NCI-H82 treated with DMSO at 0.1 percent for 48 hours (cell line): Measurements from ENCODE around the gene SAMD7.

Source experiments
- DNase-seq: peaks from one replicate; lab custom pipeline; 2025; ENCODE audit not compliant: unreplicated experiment; lab: John Stamatoyannopoulos, UW

SAMD7 gene

DNA sequence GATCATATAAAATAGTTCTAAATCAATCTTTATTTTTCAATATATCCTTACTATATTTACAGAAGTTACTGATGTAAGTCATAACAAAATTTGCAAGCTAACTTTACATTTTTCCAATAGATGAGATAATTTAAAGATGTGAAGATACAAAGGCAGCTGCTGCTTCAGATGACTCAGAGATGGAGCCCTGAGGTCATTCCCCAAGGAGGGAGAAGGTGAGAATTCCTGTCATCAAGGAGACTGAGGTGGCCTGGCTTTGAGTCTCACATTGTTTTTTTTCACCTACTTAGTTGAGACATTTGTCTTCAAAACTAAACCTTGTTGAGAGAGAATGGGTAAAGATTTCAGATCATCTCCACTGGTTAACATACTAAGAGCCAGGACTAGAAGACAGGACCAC lies 3.9 kb upstream of the SAMD7 start:
- DNase-seq = no peak

DNA sequence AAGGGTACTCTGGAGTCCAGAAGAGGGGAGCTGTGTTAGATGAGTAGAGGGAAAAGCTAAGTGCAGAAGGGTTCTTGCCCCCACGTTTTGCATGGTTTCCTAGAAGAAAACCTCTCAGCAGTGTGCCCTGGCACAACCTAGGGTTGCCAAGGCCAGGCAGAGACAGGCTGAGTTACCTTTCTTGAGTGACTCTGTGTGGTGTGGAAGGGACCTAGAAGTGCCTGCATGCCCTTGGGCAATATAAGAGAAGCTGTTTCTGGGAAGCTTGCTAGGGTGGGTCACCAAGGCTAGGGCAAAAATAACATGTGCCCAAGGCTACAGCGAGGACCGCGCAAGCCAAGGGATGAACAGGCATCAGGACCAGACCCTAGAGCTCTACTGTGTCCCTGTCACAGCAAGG lies 3.4 kb upstream of the SAMD7 start:
- DNase-seq = no peak

DNA sequence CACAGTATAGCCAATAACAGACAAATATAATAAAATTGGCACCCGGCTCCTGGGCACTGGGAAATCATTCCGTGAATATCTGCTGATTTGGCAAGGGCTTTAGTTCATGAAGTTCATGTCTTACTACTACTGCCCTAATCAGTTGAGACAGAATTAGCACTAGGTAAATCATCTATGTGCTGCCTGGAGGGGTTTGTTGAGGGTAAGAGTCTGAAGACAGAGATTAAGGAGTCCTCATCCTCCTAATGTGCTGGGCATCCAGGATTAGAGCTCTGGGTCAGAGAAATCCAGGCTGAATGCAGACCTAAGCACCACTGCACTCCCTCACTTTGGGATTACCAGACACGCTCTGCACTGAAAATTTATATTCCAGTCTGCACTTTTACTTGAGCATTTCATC lies 2.0 kb downstream of the SAMD7 start:
- DNase-seq = peak; percentile 53

DNA sequence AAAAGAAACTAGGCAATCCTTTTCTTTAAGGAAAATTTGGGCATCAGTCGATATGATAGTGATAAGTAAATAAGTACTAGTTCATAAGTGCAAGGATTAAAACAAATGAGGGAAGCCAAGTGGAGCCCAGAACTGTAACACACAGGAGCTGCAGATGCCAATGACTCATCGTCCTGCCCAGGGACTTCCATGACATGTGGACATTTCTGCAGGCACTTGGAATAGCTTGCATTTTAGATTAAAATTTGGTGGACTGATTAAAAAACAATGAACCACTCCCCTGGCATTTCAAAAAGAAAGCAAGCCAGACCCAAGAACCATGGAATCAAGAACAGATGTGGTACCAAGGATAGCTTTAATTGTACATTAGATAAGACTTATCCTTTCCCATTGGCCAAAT lies 2.9 kb downstream of the SAMD7 start:
- peak; percentile 1 for DNase-seq

DNA sequence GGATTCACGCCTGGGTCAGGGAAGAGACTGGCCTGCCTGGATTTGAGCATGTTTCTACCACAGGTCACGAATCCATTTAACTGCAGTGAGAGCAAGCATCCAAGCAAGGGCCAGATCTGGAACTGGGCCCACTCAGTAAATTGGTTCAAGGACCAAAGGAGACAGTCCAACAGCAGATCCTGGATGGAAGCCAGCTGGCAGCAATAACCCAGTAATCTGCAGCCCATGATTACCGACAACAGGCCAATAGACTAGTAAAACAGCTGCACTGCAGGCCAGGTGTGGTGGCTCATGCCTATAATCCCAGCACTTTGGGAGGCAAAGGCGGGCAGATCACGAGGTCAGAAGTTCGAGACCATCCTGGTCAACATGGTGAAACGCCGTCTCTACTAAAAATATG lies 11.8 kb downstream of the SAMD7 start:
- no peak for DNase-seq

DNA sequence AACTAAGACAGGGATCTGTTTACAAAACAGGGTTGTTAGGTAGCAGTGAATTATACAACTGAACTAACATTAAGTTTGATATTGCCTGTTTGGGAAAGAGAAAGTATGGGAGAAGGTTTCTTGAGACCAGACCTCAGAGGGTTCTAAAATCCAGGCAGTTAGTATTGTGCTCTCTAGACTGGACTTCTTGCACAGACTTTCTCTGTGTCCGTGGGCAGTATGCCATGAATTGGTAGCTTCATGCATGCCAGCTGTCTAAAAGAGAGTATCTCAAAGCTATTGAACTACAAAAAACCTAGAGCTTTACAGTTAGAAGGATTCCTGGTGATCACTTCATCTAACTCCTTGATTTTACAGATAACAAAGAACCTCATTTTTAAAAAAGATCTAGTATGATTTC lies 12.5 kb downstream of the SAMD7 start:
- DNase-seq = no peak

DNA sequence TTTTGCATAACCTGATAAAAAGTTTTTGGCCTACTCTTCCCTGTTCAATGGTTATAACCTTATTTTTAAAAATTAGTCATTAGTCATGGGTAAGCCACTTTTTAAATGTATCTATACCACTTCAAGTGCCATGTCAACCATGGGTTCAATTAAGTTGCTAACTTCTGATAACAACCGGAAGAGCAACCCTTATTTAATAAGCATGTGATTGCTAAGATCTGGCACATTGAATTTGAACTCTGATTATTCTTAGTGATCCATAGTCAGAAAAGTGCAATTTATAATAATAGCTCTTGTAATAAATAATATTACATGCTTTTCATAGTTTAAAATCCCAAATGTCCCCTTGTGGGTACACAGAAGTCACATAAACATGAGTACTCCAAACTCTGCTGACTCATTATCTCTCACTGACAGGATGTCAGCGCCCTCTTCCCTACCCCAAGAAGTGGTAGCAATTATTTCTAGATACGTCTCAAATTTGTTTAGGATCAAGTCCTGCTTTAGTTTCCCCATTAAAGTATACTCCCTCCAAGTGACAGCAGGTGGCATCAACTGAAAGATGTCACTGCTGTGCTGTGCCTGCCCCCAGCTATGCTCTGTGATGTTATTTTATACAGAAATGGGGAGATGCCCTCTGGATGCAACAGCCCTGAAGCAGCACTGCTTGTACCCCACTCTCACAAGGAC lies 18.6 kb downstream of the SAMD7 start:
- no peak for DNase-seq

DNA sequence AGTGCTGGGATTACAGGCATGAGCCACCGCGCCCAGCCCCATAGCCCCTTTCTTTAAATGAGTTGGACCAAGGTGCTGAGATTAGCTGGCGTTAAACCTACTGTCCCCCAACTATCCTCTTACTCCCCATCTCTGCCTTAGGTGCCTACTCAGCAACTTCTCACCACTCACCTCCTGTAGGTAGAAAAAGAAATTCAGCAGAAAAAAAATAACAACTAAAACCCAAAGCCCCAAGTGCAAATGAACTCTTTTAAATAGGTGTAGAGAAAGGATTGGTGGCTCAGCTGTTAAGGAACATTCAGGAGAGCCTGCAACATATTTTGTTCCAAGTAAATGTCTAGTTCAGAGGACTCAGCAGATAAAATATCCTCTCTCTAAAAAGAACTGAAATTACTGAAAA lies 19.5 kb downstream of the SAMD7 start:
- no peak for DNase-seq

DNA sequence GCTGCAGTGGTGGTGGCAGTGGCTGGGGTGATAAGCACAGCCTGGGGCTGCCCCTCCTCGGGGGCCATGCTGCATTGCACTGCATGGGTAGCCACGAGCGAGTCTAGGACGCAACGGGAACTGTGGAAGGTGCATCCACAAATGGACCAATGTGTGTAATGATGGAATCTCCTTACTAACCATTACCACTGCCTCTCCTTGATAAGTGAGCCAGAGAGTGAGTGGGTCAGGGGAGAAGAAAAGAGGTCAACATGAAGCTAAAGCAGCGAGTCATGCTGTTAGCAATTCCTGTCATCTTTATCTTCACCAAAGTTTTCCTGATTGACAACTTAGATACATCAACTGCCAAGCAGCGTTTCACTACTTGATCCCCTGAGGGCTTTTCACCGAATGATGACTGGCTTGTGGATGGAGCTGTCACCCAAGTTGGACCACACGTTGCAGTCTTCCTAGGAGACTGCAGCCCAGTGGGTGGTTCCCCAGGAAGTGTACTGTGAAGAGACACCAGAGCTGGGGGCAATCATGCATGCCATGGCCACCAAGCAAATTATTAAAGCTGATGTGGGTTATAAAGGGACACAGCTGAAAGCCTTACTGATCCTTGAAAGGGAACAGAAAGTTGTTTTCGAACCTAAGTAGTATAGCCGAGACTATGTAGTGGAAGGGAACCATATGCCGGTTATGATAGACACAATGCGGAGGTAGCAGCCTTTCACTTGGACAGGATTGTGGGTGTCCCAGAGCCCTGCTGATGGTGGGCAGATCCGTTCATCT lies 20.6 kb downstream of the SAMD7 start:
- no peak for DNase-seq

DNA sequence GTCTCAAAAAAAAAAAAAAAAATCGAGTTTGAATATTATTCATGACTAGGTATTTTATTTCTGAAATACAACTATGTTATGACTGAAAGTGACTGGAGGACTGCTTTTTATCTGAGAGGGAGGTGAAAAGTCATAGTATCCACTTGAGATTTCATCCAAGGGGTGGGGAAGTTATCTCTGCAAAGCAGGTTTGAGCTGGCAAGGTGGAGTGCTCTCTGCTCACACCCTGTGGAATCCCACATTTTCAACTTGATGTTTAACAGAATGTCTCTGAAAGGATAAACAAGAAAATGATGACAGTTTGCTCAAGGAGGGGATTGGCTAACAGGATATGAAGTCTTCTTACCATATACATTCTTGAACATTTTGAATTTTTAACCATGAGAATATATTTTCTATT lies 27.9 kb downstream of the SAMD7 start:
- no peak for DNase-seq

DNA sequence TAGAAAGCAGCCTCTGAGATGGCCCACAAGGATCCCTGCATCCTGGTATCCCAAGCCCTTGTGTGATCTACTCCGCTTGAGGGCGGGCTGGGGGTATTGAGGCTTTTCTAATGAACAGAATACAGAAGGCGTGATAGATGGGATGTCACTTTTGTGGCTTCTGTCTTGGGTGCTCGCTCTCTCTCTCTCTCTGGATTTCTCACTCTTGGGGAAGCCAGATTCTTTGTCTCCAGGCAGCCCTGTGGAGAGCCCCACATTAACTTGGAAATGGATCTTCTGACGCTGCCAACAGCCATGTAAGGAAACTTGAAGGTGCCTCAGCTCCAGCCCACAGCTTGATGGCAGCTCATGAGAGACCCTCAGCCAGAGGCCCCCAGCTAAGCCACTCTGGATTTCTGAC lies 28.4 kb downstream of the SAMD7 start:
- DNase-seq = no peak

DNA sequence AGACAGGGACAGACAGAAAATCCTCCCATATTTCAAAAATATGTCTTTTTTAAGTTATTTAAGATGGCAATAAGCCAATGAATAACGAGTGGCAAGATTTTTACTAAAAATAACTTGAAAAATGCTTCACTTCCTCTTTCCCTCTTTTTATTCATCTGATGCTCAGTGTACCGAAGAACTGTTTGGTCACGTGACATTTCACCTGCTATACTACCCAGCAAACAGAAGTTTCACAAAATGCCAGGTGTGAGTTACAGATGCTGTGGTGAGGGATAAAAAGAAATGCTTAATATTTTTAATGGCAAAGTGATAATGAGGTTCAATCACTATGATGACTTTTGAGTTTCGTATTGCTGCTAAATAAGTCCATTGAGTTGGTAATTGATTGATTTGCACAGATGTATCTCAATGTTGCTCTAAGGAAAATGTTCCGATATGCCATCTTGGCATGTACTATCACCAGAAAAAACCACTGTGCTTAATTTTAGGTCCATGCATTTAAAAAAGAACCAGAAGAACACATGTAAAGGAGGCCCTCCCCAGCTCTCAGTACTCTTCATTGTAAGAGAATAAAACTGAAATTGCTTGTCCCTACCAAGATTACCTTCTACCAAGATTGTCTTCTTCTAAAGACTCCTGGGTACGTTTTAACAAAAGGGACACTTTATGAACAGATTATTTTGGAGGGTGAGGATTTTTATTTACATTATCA lies 29.3 kb downstream of the SAMD7 start:
- no peak for DNase-seq

DNA sequence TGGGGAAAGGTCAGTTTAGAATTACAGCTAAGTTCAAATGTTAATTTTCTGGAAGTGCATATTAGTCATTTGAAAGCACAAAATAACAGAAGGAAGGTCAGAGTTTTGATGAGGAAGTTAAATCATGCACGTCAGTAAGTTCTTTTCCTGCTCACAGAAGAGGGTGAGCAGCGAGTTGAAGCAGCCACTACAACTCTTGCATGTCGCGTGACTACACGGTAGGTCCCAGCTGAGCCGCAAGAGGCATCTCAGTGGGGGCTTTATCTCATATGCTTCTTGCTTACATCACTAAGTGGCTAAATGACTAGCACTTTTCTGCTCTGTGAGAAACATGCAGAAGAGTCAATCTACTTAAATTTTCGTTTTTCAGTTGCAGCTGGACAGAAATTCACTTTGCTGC lies 33.9 kb downstream of the SAMD7 start:
- no peak for DNase-seq

DNA sequence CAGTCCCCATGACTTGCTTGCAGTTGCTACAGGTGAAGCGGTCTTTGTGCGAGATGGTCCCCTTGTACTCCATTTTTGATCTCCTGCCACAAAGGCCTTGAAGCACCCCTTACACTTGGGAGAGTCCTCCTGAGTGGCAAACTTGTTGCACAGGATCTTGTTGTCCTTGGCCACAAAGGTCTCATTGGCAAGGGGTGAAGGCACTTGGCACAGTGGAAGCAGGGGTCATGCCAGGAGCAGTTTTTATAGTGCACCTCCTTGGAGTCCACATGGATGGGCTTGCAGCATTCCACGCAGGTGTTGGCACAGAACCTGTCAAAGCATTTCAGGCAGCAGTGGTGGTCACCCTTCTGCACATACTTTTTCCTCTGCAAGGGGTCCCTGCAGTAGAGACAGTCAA lies 35.0 kb downstream of the SAMD7 start:
- DNase-seq = no peak

DNA sequence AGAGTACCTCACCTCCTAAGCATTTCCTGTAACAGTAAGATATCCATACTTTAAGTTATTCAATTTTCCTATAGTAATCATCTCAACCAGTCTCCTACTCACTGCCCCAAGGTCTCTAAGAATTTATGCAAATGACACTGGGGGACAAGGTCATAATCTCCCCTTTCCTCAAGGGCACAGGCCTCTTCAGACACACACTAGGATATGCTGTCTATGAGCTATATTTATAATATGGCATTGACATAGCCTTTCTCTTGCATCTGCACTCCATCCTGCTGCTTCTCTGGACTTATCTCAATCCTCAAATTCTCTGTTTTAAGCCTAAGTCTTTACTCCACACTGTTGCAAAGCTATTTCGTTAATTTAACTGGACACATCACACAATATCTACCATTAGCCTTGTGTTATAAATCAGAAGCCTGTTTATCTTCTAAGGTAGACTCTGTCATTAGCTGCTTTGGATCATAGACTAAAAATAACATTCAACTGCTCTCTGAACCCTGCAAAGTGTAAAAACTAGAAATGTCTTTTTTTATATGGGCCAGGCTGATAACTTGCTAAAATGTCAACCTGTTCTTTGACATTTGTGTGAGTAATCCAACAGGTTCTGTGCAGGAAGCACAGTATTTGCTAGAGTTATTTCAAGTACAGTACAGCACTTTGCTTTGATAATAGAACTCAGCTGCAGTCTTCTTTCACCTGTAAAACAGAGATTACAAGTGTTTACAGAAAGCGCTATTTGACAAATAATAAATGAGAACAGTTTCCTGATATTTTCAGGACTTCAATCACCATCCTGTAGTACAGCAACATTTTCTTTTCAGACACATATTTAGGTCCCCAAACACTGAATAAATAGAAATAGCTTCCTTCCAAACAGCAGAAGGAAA lies 37.4 kb downstream of the SAMD7 start:
- DNase-seq = no peak

DNA sequence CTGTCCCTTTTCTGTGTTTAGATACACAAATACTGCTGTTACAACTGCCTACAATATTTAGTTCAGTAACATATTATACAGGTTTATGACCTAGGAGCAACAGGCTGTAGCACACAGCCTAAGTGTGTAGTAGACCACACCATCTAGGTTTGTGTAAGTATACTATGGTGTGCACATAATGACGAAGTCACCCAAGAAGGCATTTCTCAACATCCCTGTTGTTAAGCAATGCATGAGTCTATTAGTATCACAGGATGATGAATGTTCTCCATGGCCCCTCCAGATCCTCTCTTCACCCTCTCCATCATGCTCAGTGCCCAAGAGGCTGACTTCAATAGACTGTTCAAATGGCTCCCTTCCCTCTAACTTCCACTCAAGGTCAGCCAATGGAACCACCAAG lies 40.7 kb downstream of the SAMD7 start:
- DNase-seq = no peak

DNA sequence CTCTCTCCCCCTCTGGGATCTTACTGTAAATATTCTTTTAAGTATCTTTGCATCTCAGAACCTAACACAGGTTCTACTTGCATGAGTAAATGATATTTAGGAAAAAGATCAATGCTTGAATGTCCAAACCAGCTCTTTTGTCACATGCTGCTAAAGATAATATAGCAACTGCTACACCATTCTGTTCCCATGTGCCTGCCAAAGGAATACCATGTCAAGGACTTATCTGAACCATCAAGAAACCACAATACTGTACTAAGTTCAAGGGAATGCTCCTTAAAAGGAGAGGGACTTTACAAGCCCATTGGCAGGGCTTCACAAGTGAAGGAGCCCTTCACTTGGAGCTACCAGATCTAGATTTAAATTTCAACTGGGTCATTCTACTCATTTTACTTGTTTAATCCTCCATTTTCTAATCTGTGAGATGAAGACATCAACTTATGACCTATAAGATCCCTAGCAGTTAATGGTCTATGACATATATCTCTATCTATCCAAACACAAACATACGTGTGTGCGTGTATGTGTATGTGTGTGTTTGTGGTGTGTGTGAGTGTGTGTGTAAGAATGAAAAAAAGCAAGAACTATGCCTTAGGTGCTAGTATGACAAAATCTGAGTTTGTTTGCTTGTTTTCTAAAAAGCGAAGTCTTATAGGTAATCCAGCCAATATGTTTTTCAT lies 42.2 kb downstream of the SAMD7 start:
- DNase-seq = no peak

DNA sequence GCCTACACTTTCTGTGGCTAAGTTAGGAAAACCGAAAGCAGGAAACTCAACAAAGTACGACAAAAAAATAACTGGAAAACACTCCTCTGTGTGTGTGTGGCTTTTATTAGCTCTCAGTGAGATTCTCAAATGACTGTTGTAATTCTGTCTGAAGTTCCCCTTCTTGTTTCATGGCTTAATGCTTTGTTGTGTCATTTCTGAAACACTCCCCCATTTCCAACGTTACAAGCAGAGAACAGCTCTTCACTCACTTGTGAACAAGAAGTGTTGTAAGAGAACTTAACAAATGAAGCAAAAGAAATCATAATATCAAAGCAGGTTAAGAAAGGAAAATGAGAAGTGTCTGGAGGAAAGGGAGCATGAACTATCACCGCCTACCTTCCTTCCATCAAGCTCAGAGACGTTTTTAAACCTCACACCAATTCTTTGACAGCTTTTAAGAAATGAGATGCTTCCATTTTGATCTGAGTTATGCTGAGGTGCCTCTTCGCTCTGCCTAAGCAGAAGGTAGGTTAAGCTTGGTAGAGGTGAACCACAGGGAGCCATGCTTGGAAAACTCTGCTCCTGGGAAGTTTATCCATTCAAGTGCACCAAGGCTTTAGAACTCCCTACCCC lies 42.9 kb downstream of the SAMD7 start:
- no peak for DNase-seq

DNA sequence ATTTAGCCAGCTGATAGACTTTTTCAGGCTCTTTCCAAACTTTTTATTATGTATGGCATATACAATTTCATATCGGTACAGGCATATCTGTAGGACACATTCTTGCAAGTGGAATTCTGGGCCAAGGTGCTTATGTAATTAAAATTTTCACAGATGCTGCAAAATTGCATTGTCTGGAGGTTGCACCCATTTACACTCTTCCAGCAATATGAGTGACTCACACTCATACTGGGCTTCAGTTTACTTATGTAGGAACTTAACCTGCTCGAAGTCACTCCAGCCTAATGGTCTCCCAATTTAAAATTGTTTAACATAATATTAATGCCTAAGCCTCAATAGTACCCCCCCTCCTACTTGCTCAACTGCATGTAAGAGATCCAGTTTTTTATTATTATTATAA lies 44.0 kb downstream of the SAMD7 start:
- DNase-seq = no peak

DNA sequence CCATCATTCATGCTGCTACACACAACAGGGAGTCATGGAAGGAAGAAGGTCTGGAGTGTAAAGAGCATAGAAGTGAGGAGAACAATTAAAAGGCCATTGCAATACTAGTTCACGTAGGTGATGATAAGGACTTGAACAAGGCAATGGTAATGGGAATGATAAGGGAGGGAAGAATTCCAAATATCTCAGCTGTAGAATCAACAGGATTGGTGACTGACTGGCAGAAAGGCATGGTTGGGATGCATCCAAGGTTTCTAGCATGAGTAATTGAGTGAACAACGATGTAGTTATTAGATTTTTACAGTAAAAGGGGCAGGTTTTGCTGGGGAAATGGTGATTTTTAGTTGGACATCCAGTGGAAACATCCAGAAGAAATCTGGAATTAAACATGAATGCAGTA lies 52.8 kb downstream of the SAMD7 start:
- DNase-seq = no peak
